K562 (cell line): ENCODE measurements around the gene CD101. TPM values are rescaled to one million over a fixed set of nuclear protein-coding genes. Genes with fewer than 3 reads are reported as not detected.

Experiments
- ARHGAP35 ChIP-seq: fragments of 450-650 bp; IDR thresholded peaks from 2 replicates; pipeline ENCODE4 v1.6.1; 2018; ENCODE audit not compliant: partially characterized antibody
- C11orf30 ChIP-seq: fragments of 450-650 bp; IDR thresholded peaks from 2 replicates; pipeline ENCODE4 v1.6.1; 2016; ENCODE audit warnings: low read depth, mild to moderate bottlenecking
- CBX3 ChIP-seq, 2 experiments: IDR thresholded peaks; 1 replicate in 1 of 2; 2 replicates in 1 of 2; pipeline ENCODE4 v1.6.1; 2012; ENCODE audit warnings: inconsistent platforms in 2 of 2, low read length in 2 of 2, borderline replicate concordance in 1 of 2, control low read depth in 1 of 2
- FOS ChIP-seq: IDR thresholded peaks from 3 replicates; pipeline ENCODE4 v1.6.1; 2011; ENCODE audit not compliant: insufficient read length; ENCODE audit errors: extremely low read depth
- GTF2A2 ChIP-seq: IDR thresholded peaks from 2 replicates; pipeline ENCODE4 v1.6.1; 2016; ENCODE audit warnings: mild to moderate bottlenecking, missing genetic modification characterization, missing compliant biosample characterization
- HNRNPK ChIP-seq: fragments of 200-400 bp; formaldehyde crosslinking; IDR thresholded peaks from one replicate; pipeline ENCODE4 v1.6.1; 2018; ENCODE audit warnings: mild to moderate bottlenecking, low read depth, low read length; ENCODE audit not compliant: poor library complexity, severe bottlenecking
- KHSRP ChIP-seq: fragments of 450-650 bp; IDR thresholded peaks from 2 replicates; pipeline ENCODE4 v1.6.1; 2017
- NR4A1 ChIP-seq, 2 experiments: fragments of 250-450 bp in 1 of 2; fragments of 450-650 bp in 1 of 2; sonication (Bioruptor Pico) in 1 of 2; IDR thresholded peaks; 2 replicates each; pipeline versions ENCODE4 v1.4.0 to v1.6.1; 2016 to 2020; ENCODE audit warnings: mild to moderate bottlenecking in 2 of 2, missing compliant biosample characterization in 1 of 2, missing genetic modification characterization in 1 of 2, moderate library complexity in 1 of 2
- PYGO2 ChIP-seq: fragments of 450-650 bp; IDR thresholded peaks from 2 replicates; pipeline ENCODE4 v1.6.1; 2016; ENCODE audit warnings: mild to moderate bottlenecking, missing genetic modification characterization, moderate library complexity, missing compliant biosample characterization
- STAT5A ChIP-seq: IDR thresholded peaks from 2 replicates; pipeline ENCODE4 v1.6.1; 2012; ENCODE audit warnings: low read length, inconsistent platforms, borderline replicate concordance
- TBL1XR1 ChIP-seq, 2 experiments: IDR thresholded peaks; 2 replicates each; pipeline ENCODE4 v1.6.1; 2012; ENCODE audit warnings: improper control_type of control experiment in 2 of 2, low read length in 2 of 2, mild to moderate bottlenecking in 1 of 2
- U2AF2 ChIP-seq: fragments of 200-400 bp; formaldehyde crosslinking; optimal IDR thresholded peaks from 2 replicates; pipeline ENCODE3; 2017; ENCODE audit warnings: low read depth, mild to moderate bottlenecking, low read length
- polyA plus RNA-seq, 8 experiments: library from polyadenylated mRNA; depleted of rRNA in 4 of 8; stranded (reverse) in 5 of 8; unstranded in 3 of 8; fragments of >200 nt; fragmentation: Nextera tagmentation in 2 of 8; fragmentation: Illumina TruSeq in 1 of 8; extraction: Ambion mirVana in 2 of 8; extraction: Trizol in 1 of 8; gene quantifications; 2 replicates each; pipeline versions ENCODE4 v1.2.1 to v1.2.3, GENCODE V29; 2011 to 2014; ENCODE audit warnings: inconsistent platforms in 1 of 8, missing spikeins in 1 of 8
- total RNA-seq, 7 experiments: library from RNA; depleted of rRNA in 6 of 7; stranded (reverse); fragments of >200 nt in 6 of 7; fragmentation: Illumina TruSeq in 2 of 7; extraction: Trizol in 2 of 7; gene quantifications; 2 replicates each; pipeline versions ENCODE4 v1.2.1 to v1.2.3, GENCODE V29; 2011 to 2021; ENCODE audit warnings: low replicate concordance in 1 of 7
- TF ChIP-seq, protein P1 (sequence below): fragments of 250-450 bp; sonication (Bioruptor Pico); IDR thresholded peaks from 2 replicates; pipeline ENCODE4 v1.5.0; 2022; ENCODE audit warnings: mild to moderate bottlenecking
- TF ChIP-seq, protein P2 (sequence below): sonication (generic); formaldehyde crosslinking; IDR thresholded peaks from 2 replicates; pipeline ENCODE4 v1.8.0; 2022; ENCODE audit warnings: mild to moderate bottlenecking, missing genetic modification reagents, borderline replicate concordance
- TF ChIP-seq, protein P3 (sequence below): fragments of 150-350 bp; conservative IDR thresholded peaks from 2 replicates; pipeline ENCODE4 v1.6.1; 2014; ENCODE audit warnings: low read length
- TF ChIP-seq, protein P4 (sequence below): fragments of 450-650 bp; formaldehyde crosslinking; IDR thresholded peaks from 2 replicates; pipeline ENCODE4 v1.4.0; 2022; ENCODE audit warnings: missing genetic modification characterization

CD101 gene
- total and polyA plus RNA-seq, 9 of the 15 experiments (the other 6 are each of a cell fraction or from before 2014, with no cell fraction given) = 0.04 to 1.1 (median 0.20) TPM

DNA sequence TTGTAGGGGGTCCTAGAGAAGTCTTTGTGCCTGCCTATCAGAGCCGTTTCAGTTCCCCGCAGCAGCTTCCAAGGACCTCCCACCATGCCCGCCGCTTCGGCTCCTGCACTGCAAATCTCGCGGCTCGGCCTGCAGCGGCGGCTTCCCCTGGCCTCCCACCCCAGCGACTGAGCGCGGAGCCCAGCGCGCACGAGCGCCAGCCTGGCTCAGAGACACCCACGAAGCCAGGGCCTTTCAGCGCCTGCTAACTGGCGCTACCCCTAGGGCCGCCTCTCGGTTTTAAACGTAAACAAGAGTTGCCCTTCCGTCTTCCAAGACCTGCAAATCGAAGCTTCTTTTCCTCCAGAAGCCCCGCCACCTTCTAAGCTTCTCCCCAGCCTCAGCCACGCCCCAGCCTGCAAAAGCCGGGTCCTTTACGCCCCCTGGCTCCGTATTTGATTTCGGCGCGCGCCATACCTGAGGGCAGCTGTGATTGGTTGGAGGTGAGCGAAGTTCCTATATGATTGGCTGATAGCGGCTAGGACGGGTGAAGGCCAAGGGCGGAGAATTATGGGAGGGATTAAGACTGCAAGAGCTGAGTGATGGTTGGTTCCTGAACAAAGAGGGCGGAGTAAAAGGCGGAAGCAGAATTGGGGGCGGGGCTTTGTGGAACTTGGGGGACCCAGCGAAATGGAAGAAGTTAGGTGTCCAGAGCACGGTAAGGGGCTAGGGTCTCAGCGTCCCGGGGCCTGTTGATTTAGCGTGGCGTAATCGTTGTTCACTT lies 58.3 kb downstream of the CD101 start, which contains the start of gene TTF2 (continued):
- TF ChIP-seq, protein P1, sequence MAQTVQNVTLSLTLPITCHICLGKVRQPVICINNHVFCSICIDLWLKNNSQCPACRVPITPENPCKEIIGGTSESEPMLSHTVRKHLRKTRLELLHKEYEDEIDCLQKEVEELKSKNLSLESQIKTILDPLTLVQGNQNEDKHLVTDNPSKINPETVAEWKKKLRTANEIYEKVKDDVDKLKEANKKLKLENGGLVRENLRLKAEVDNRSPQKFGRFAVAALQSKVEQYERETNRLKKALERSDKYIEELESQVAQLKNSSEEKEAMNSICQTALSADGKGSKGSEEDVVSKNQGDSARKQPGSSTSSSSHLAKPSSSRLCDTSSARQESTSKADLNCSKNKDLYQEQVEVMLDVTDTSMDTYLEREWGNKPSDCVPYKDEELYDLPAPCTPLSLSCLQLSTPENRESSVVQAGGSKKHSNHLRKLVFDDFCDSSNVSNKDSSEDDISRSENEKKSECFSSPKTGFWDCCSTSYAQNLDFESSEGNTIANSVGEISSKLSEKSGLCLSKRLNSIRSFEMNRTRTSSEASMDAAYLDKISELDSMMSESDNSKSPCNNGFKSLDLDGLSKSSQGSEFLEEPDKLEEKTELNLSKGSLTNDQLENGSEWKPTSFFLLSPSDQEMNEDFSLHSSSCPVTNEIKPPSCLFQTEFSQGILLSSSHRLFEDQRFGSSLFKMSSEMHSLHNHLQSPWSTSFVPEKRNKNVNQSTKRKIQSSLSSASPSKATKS (CRISPR knock-in tag) = no peak
- TF ChIP-seq STAT5A = no peak
- 0 out of 4 replicates have a peak, but pooled peaks of 1 of the 2 experiments have one; percentile 5 for TF ChIP-seq TBL1XR1 (IDR thresholded peaks at IDR 0.05; ENCODE audit: low read length in 2 of 2)
- TF ChIP-seq, protein P2, sequence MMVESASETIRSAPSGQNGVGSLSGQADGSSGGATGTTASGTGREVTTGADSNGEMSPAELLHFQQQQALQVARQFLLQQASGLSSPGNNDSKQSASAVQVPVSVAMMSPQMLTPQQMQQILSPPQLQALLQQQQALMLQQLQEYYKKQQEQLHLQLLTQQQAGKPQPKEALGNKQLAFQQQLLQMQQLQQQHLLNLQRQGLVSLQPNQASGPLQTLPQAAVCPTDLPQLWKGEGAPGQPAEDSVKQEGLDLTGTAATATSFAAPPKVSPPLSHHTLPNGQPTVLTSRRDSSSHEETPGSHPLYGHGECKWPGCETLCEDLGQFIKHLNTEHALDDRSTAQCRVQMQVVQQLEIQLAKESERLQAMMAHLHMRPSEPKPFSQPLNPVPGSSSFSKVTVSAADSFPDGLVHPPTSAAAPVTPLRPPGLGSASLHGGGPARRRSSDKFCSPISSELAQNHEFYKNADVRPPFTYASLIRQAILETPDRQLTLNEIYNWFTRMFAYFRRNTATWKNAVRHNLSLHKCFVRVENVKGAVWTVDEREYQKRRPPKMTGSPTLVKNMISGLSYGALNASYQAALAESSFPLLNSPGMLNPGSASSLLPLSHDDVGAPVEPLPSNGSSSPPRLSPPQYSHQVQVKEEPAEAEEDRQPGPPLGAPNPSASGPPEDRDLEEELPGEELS (CRISPR knock-in tag) = peak; percentile 69; the same call in 1 of the 2 replicates
- TF ChIP-seq PYGO2 (tag) = no peak
- no peak for TF ChIP-seq ARHGAP35
- TF ChIP-seq, protein P3, sequence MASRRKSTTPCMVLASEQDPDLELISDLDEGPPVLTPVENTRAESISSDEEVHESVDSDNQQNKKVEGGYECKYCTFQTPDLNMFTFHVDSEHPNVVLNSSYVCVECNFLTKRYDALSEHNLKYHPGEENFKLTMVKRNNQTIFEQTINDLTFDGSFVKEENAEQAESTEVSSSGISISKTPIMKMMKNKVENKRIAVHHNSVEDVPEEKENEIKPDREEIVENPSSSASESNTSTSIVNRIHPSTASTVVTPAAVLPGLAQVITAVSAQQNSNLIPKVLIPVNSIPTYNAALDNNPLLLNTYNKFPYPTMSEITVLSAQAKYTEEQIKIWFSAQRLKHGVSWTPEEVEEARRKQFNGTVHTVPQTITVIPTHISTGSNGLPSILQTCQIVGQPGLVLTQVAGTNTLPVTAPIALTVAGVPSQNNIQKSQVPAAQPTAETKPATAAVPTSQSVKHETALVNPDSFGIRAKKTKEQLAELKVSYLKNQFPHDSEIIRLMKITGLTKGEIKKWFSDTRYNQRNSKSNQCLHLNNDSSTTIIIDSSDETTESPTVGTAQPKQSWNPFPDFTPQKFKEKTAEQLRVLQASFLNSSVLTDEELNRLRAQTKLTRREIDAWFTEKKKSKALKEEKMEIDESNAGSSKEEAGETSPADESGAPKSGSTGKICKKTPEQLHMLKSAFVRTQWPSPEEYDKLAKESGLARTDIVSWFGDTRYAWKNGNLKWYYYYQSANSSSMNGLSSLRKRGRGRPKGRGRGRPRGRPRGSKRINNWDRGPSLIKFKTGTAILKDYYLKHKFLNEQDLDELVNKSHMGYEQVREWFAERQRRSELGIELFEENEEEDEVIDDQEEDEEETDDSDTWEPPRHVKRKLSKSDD = no peak
- no peak for TF ChIP-seq NR4A1 (CRISPR knock-in tag; IDR thresholded peaks at IDR 0.05)
- 0 out of 2 replicates have a peak, but pooled peaks have one; percentile 2 for TF ChIP-seq NR4A1 (tag; IDR thresholded peaks at IDR 0.05)
- peak; percentile 95 for TF ChIP-seq FOS
- TF ChIP-seq HNRNPK = no peak
- no peak for TF ChIP-seq C11orf30
- TF ChIP-seq, protein P4, sequence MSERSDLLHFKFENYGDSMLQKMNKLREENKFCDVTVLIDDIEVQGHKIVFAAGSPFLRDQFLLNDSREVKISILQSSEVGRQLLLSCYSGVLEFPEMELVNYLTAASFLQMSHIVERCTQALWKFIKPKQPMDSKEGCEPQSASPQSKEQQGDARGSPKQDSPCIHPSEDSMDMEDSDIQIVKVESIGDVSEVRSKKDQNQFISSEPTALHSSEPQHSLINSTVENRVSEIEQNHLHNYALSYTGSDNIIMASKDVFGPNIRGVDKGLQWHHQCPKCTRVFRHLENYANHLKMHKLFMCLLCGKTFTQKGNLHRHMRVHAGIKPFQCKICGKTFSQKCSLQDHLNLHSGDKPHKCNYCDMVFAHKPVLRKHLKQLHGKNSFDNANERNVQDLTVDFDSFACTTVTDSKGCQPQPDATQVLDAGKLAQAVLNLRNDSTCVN (CRISPR knock-in tag) = no peak
- TF ChIP-seq GTF2A2 (tag) = no peak
- 0 out of 3 replicates have a peak, but pooled peaks of 1 of the 2 experiments have one; percentile 15 for TF ChIP-seq CBX3 (IDR thresholded peaks at IDR 0.05; ENCODE audit: borderline replicate concordance in 1 of 2, low read length in 2 of 2)
- no peak for TF ChIP-seq U2AF2
- no peak for TF ChIP-seq KHSRP
